ENCODE data around the gene SPC24. TPM values are rescaled to one million over a fixed set of nuclear protein-coding genes. Genes with fewer than 3 reads are reported as not detected.
"Not testable (repeated sequence)": the region's sequence is repeated elsewhere in the genome, so short reads cannot be mapped to it uniquely, and the experiment has no call there.

SPC24 gene
- polyA plus RNA-seq, 4 donors = 11.6 to 21.9 (median 21.0) TPM

GRCh38 chr19:11100049-11100448 is 55.5 kb downstream of the SPC24 start:
- DNase-seq (ENCODE audit: low read depth in 4 of 4, low spot score in 2 of 4) = no peak

DNA sequence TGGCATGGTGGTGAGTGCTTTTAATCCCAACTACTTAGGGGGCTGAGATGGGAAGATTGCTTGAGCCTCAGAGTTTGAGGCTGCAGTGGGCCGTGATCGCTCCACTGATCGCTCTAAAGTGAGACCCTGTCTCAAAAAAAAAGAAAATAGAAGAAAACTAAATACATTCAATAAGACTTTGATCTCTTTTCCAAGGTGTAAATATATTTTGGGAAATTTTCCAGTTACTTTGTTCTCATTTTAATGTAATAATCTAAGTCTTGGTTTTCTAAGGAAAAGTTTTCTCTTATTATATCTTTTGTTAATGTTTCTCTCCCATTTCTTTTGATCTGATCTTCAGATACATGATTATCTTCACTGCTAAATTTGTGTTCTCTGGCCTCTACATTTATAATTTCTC is 56.7 kb downstream of the SPC24 start:
- no peak for DNase-seq (ENCODE audit: low read depth in 4 of 4, low spot score in 2 of 4)

DNA sequence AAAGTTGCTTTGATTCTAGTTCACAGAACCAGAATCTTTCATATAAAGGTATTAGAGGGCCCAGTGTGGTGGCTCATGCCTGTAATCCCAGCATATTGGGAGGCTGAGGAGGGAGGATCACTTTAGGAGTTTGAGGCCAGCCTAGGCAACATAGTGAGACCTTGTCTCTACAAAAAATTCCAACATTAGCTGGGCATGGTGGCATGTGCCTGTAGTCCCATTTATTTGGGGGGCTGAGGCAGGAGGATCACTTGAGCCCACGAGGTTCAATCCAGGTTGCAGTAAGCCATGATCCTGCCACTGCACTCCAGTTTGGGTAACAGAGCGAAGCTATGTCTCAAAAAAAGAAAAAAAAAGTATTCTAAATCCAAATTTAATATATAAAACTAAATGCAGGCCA is 57.3 kb downstream of the SPC24 start:
- DNase-seq (ENCODE audit: low read depth in 4 of 4, low spot score in 2 of 4) = no peak

GRCh38 chr19:11097367-11097766 is 58.2 kb downstream of the SPC24 start:
- DNase-seq (ENCODE audit: low read depth in 4 of 4, low spot score in 2 of 4) = not testable (repeated sequence)

- no peak for DNase-seq (ENCODE audit: low read depth in 4 of 4, low spot score in 2 of 4)
Observed at GRCh38 chr19:11096210-11096841, 59.3 kb downstream of the SPC24 start.

Other genes with a start within 250 kb of the SPC24 start
- gene YIPF2, start 227.1 kb downstream of the SPC24 start, polyA plus RNA-seq (ENCODE audit: insufficient read length in 4 of 4) = 10 to 100 TPM; 37.7 to 60.1 (median 50.0) TPM
- gene TIMM29, start 227.0 kb downstream of the SPC24 start, polyA plus RNA-seq (ENCODE audit: insufficient read length in 4 of 4) = 10 to 100 TPM; 23.4 to 33.4 (median 33.2) TPM
- gene SMARCA4, start 194.8 kb downstream of the SPC24 start, polyA plus RNA-seq (ENCODE audit: insufficient read length in 4 of 4) = 100 to 1,000 TPM; 131 to 167 (median 163) TPM
- 10 to 100 TPM; 21.9 to 29.5 (median 24.7) TPM for gene LDLR, start 66.3 kb downstream of the SPC24 start, polyA plus RNA-seq (ENCODE audit: insufficient read length in 4 of 4)
- gene KANK2, start 41.8 kb upstream of the SPC24 start, polyA plus RNA-seq (ENCODE audit: insufficient read length in 4 of 4) = 100 to 1,000 TPM; 114 to 142 (median 133) TPM
- gene ANGPTL8, start 83.8 kb upstream of the SPC24 start, polyA plus RNA-seq (ENCODE audit: insufficient read length in 4 of 4) = 1 to 10 TPM in 1 of 4 donors, under 1 TPM in 2, not detected in 1; 0.52 to 1.2 (median 0.86) TPM
- 10 to 100 TPM; 31.8 to 69.6 (median 50.0) TPM for gene DOCK6, start 106.7 kb upstream of the SPC24 start, polyA plus RNA-seq (ENCODE audit: insufficient read length in 4 of 4)
- under 1 TPM in 2 of 4 donors, not detected in 2; 0.09 to 0.36 TPM for gene TSPAN16, start 140.4 kb upstream of the SPC24 start, polyA plus RNA-seq (ENCODE audit: insufficient read length in 4 of 4)
- gene RAB3D, start 183.9 kb upstream of the SPC24 start, polyA plus RNA-seq (ENCODE audit: insufficient read length in 4 of 4) = 10 to 100 TPM; 15.7 to 19.6 (median 17.5) TPM
- 100 to 1,000 TPM; 135 to 151 (median 142) TPM for gene TMEM205, start 190.5 kb upstream of the SPC24 start, polyA plus RNA-seq (ENCODE audit: insufficient read length in 4 of 4)
- gene CCDC159, start 190.7 kb upstream of the SPC24 start, polyA plus RNA-seq (ENCODE audit: insufficient read length in 4 of 4) = 10 to 100 TPM; 20.2 to 45.6 (median 30.5) TPM
- gene PLPPR2, start 199.7 kb upstream of the SPC24 start, polyA plus RNA-seq (ENCODE audit: insufficient read length in 4 of 4) = 10 to 100 TPM; 10.2 to 21.2 (median 17.8) TPM
- 1 to 10 TPM; 2.6 to 3.7 (median 3.4) TPM for gene SWSAP1, start 218.9 kb upstream of the SPC24 start, polyA plus RNA-seq (ENCODE audit: insufficient read length in 4 of 4)
- gene EPOR, start 228.5 kb upstream of the SPC24 start, polyA plus RNA-seq (ENCODE audit: insufficient read length in 4 of 4) = 10 to 100 TPM; 16.5 to 40.6 (median 29.7) TPM